ENCODE data around the gene ZNF609. TPM values are rescaled to one million over a fixed set of nuclear protein-coding genes. Genes with fewer than 3 reads are reported as not detected.
A peak's percentile ranks its signal among the peaks of the same experiment; 100 is the strongest.

ZNF609 gene
- total RNA-seq, 4 donors from 2014 or later, result 38.7 to 50.6 (median 43.9) TPM

GRCh38 chr15:64596701-64597476 lies 136.5 kb downstream of the ZNF609 start:
- 28 to 38% methylated on average over 4 of the region's 4 CpGs for WGBS, 2 donors (ENCODE audit: low coverage in 1 of 2)
- H3K36me3 ChIP-seq, result no peaks in the 10 kb centered on the region
- H3K27me3 ChIP-seq, result no peaks in the 10 kb centered on the region
- no peak for TF ChIP-seq EP300 (IDR thresholded peaks at IDR 0.05)
- TF ChIP-seq, protein P1, sequence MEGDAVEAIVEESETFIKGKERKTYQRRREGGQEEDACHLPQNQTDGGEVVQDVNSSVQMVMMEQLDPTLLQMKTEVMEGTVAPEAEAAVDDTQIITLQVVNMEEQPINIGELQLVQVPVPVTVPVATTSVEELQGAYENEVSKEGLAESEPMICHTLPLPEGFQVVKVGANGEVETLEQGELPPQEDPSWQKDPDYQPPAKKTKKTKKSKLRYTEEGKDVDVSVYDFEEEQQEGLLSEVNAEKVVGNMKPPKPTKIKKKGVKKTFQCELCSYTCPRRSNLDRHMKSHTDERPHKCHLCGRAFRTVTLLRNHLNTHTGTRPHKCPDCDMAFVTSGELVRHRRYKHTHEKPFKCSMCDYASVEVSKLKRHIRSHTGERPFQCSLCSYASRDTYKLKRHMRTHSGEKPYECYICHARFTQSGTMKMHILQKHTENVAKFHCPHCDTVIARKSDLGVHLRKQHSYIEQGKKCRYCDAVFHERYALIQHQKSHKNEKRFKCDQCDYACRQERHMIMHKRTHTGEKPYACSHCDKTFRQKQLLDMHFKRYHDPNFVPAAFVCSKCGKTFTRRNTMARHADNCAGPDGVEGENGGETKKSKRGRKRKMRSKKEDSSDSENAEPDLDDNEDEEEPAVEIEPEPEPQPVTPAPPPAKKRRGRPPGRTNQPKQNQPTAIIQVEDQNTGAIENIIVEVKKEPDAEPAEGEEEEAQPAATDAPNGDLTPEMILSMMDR (IDR thresholded peaks at IDR 0.05), result no peak
- no peak for TF ChIP-seq POLR2A (IDR thresholded peaks at IDR 0.05)
- TF ChIP-seq POLR2AphosphoS5 (IDR thresholded peaks at IDR 0.05), result no peak
- H3K4me1 ChIP-seq, result peaks cover 8 to 35% (median 11%) of the 10 kb centered on the region in 3 donors
- H3K4me3 ChIP-seq, result no peak overlapping the region
- H3K9me3 ChIP-seq, result no peaks in the 10 kb centered on the region
- peak overlapping the region in 2 of 4 donors; percentile 4 to 18 for H3K27ac ChIP-seq
- no peak for ATAC-seq

- no peak for ATAC-seq
- 0 to 11% methylated on average over 1 of the region's 1 CpG for WGBS, 2 donors (ENCODE audit: low coverage in 1 of 2)
- H3K9me3 ChIP-seq, result no peaks in the 10 kb centered on the region
- H3K36me3 ChIP-seq, result no peaks in the 10 kb centered on the region
- H3K27me3 ChIP-seq, result no peaks in the 10 kb centered on the region
- no peak overlapping the region for H3K4me3 ChIP-seq
- H3K27ac ChIP-seq, result peak overlapping the region in 2 of 4 donors; percentile 4 to 18
- H3K4me1 ChIP-seq, result peaks cover 9 to 40% (median 11%) of the 10 kb centered on the region in 3 donors
- no peak for TF ChIP-seq EP300 (IDR thresholded peaks at IDR 0.05)
- no peak for TF ChIP-seq POLR2A (IDR thresholded peaks at IDR 0.05)
- TF ChIP-seq, protein P1 (IDR thresholded peaks at IDR 0.05), result no peak
- no peak for TF ChIP-seq POLR2AphosphoS5 (IDR thresholded peaks at IDR 0.05)
Observed at GRCh38 chr15:64597477-64597822, 137.1 kb downstream of the ZNF609 start.

GRCh38 chr15:64599226-64599625 lies 138.8 kb downstream of the ZNF609 start:
- Histone ChIP-seq H3K27me3 (no peaks in the 10 kb centered on the region), H3K36me3 (no peaks in the 10 kb centered on the region), H3K27ac (no peak overlapping the region), H3K4me3 (no peak overlapping the region), H3K9me3 (no peaks in the 10 kb centered on the region), H3K4me1 (peaks cover 9 to 41% (median 11%) of the 10 kb centered on the region in 3 donors)
- ATAC-seq, result no peak
- TF ChIP-seq, protein P1 (IDR thresholded peaks at IDR 0.05), result no peak
- TF ChIP-seq EP300 (IDR thresholded peaks at IDR 0.05) (no peak), POLR2A (IDR thresholded peaks at IDR 0.05) (no peak), POLR2AphosphoS5 (IDR thresholded peaks at IDR 0.05) (no peak)

DNA sequence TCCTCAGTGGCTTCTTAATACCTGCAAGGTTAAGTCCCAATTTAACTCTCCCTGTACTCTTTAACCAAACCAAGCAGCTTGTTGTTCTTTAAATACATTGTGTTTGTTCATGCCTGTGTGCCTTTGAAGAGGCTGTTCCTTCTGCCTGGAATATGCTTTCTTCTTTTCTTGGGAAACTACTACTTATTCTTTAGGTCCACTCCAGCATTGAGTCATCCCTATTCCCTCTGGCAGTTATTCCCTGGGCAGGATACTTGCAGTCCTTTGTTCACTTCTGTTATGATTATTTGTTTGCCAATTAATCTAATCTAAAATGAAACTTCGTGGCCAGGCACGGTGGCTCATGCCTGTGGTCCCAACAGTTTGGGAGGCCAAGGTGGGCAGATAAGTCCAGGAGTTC lies 139.3 kb downstream of the ZNF609 start:
- H3K27me3 ChIP-seq, result no peaks in the 10 kb centered on the region
- peaks cover 9 to 45% (median 11%) of the 10 kb centered on the region in 3 donors for H3K4me1 ChIP-seq
- H3K9me3 ChIP-seq, result no peaks in the 10 kb centered on the region
- TF ChIP-seq POLR2AphosphoS5 (IDR thresholded peaks at IDR 0.05), result no peak
- TF ChIP-seq POLR2A (IDR thresholded peaks at IDR 0.05), result no peak
- TF ChIP-seq, protein P1 (IDR thresholded peaks at IDR 0.05), result no peak
- no peak for TF ChIP-seq EP300 (IDR thresholded peaks at IDR 0.05)
- H3K27ac ChIP-seq, result no peak overlapping the region
- ATAC-seq, result no peak
- no peak overlapping the region for H3K4me3 ChIP-seq
- H3K36me3 ChIP-seq, result no peaks in the 10 kb centered on the region
- 25% methylated on average over 2 of the region's 2 CpGs; no CpG with 5 or more reads in 1 of the 2 donors for WGBS, 2 donors (ENCODE audit: low coverage in 1 of 2)

DNA sequence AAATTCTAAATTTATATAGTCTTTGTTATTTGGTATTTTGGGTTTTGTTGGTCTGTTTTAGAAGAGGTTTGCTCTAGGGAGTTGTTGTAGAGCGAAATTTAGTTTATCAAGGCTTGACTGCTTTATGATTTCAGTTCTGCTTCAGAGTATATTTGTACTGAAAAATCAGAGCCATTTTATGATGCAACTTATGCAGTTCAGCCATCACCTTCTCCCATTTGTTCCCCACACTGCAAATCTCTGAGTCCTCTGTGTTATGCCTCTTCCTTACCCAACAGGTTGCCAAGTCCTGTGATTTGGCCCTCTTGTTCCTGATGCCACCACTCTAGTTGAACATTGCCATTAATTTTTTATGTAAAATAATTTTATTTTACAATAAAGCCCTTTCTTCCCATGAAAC lies 140.4 kb downstream of the ZNF609 start:
- Histone ChIP-seq H3K4me1 (peaks cover 9 to 45% (median 11%) of the 10 kb centered on the region in 3 donors), H3K9me3 (no peaks in the 10 kb centered on the region), H3K27me3 (no peaks in the 10 kb centered on the region), H3K36me3 (no peaks in the 10 kb centered on the region), H3K4me3 (no peak overlapping the region), H3K27ac (no peak overlapping the region)
- no peak for ATAC-seq
- TF ChIP-seq POLR2A (IDR thresholded peaks at IDR 0.05) (no peak), EP300 (IDR thresholded peaks at IDR 0.05) (no peak), POLR2AphosphoS5 (IDR thresholded peaks at IDR 0.05) (no peak)
- TF ChIP-seq, protein P1 (IDR thresholded peaks at IDR 0.05), result no peak
- 83 to 86% methylated on average over 1 of the region's 1 CpG for WGBS, 2 donors (ENCODE audit: low coverage in 1 of 2)

All from gastroesophageal sphincter (tissue), 4 donors.